GM20000 (cell line): ENCODE data around the gene TK1.
"Not testable (repeated sequence)": the region's sequence is repeated elsewhere in the genome, so short reads cannot be mapped to it uniquely, and the experiment has no call there.

ENCODE experiments used
- DNase-seq: peaks from one replicate; pipeline ENCODE4 v3.0.0; 2012; ENCODE audit warnings: low spot score
- TF ChIP-seq, protein P1 (sequence below): IDR thresholded peaks from 2 replicates; pipeline ENCODE4 v1.5.1; 2012; ENCODE audit warnings: mild to moderate bottlenecking, control low read depth; ENCODE audit errors: extremely low read depth, missing control alignments

Gene TK1

DNA sequence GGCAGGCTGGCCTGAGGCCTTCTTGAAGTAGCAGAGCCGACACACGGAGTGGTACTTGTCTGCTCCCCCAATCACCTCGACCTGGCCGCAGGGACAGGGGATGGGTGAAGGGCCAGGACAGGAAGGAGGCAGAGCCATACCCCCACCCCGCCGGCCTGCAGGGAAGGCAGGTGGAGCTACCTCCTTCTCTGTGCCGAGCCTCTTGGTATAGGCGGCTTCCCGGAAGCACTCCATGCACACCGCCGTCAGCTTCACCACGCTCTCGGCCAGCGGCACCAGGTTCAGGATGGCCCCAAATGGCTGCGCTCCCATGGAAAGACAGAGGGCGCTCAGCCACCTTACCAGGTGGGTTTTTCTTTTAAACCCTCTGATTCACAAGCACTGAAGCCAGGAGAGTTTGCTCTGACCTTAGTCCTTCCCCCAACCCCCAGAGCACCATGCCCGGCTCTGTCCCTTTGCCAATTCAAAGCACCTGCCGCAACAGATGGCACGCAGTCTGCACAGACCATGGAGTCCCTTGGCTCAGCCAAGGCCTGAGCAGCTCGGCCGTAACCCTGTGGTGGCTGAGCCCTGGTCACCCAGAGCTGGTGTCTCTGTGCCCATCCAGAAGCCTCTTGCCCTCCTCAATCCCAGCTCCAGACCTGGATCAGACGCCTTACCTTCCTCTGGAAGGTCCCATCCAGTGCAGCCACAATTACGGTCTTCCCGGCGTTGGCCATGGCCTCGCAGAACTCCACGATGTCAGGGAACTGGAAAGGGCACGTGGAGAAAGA, 11.8 kb downstream of the TK1 start:
- TF ChIP-seq, protein P1, sequence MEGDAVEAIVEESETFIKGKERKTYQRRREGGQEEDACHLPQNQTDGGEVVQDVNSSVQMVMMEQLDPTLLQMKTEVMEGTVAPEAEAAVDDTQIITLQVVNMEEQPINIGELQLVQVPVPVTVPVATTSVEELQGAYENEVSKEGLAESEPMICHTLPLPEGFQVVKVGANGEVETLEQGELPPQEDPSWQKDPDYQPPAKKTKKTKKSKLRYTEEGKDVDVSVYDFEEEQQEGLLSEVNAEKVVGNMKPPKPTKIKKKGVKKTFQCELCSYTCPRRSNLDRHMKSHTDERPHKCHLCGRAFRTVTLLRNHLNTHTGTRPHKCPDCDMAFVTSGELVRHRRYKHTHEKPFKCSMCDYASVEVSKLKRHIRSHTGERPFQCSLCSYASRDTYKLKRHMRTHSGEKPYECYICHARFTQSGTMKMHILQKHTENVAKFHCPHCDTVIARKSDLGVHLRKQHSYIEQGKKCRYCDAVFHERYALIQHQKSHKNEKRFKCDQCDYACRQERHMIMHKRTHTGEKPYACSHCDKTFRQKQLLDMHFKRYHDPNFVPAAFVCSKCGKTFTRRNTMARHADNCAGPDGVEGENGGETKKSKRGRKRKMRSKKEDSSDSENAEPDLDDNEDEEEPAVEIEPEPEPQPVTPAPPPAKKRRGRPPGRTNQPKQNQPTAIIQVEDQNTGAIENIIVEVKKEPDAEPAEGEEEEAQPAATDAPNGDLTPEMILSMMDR: peak; percentile 1
- no peak for DNase-seq

DNA sequence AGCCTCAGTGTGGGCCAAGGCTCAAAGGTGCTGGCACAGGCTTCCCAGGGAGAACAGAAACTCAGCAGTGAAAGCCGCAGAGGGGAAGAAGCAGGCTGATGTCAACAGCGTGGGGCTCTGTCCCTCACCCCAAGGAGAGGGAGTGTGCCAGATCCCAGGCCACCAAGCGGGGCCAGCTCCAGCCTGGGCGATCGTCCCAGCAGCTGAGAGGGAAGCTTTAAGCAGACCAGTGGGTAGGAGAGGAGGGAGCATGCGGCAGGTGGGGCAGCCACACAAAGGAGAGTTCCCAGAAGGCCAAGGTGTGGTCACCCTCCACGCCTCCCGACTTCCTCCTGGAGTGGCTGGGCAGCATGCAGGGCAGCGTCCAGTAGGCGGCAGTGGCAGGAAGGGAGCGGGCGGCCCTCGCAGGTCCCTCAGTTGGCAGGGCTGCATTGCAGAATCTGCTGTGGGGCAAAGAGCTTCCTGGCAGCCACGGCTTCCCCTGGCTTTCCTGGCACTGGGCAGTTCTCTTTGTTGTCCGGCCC, 12.4 kb downstream of the TK1 start:
- TF ChIP-seq, protein P1: no peak
- DNase-seq: no peak

DNA sequence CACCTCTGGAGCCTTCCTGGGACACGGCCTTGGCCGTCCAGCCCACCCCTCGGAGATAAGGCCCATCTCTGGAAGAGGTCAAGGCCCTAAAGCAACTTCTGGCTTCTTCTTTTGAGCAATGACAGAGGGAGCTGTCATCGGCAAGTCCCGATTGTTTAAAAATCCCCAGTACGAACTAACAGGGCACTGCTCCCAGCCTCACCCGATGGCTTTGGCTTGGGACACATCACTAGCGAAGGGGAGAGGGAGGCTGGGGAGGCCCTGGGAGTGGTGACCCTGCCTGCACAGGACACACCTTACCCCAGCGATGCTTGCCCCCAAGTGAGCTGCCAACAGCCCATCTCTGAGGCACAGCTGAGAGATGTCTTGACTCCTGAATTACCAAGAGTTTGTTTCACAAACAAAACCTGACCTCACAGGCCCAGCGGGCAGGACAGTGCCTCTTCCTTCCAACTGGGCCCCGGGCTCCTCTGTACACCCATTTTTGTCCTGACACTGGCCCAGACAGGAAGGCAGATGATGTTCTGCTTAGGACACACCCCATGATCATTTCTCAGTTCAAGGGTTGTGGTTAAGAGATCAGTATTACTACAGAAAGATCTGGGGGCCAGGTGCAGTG, 13.6 kb downstream of the TK1 start:
- TF ChIP-seq, protein P1: no peak
- DNase-seq: peak; percentile 78

DNA sequence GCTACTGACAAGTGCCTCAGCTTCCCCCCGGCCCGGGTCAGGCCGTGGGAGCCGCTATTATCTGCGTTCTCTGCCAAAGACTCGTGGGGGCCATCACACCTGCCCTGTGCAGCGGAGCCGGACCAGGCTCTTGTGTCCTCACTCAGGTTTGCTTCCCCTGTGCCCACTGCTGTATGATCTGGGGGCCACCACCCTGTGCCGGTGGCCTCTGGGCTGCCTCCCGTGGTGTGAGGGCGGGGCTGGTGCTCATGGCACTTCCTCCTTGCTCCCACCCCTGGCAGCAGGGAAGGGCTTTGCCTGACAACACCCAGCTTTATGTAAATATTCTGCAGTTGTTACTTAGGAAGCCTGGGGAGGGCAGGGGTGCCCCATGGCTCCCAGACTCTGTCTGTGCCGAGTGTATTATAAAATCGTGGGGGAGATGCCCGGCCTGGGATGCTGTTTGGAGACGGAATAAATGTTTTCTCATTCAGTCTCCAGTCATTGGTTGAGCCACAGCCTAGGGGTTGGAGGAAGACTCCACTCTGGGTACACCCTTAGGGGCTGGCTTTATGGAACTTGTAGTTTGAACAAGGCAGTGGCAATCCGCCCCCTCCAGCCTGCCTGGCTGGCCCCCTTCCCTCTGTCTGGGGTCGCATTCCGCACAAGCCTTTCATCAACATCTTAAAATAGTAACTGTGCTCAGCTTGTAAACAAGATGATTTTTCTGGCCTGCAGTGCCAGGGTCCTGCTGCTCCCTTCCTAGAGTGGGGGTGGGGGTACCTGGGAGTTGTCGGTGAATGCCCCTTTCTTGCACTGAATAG, 14.4 kb downstream of the TK1 start:
- TF ChIP-seq, protein P1: no peak
- no peak for DNase-seq

DNA sequence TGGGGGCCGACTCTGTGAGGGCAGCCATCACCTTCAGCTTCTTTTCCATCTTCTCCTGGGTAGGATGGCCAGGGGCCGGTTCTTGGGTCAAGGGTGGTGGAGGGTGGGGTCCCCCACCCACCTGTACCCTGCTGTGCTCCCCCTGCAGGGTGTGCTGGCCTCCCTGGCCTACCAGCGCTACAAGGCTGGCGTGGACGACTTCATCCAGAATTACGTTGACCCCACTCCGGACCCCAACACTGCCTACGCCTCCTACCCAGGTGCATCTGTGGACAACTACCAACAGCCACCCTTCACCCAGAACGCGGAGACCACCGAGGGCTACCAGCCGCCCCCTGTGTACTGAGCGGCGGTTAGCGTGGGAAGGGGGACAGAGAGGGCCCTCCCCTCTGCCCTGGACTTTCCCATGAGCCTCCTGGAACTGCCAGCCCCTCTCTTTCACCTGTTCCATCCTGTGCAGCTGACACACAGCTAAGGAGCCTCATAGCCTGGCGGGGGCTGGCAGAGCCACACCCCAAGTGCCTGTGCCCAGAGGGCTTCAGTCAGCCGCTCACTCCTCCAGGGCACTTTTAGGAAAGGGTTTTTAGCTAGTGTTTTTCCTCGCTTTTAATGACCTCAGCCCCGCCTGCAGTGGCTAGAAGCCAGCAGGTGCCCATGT, 15.1 kb downstream of the TK1 start:
- not testable (repeated sequence) for DNase-seq

DNA sequence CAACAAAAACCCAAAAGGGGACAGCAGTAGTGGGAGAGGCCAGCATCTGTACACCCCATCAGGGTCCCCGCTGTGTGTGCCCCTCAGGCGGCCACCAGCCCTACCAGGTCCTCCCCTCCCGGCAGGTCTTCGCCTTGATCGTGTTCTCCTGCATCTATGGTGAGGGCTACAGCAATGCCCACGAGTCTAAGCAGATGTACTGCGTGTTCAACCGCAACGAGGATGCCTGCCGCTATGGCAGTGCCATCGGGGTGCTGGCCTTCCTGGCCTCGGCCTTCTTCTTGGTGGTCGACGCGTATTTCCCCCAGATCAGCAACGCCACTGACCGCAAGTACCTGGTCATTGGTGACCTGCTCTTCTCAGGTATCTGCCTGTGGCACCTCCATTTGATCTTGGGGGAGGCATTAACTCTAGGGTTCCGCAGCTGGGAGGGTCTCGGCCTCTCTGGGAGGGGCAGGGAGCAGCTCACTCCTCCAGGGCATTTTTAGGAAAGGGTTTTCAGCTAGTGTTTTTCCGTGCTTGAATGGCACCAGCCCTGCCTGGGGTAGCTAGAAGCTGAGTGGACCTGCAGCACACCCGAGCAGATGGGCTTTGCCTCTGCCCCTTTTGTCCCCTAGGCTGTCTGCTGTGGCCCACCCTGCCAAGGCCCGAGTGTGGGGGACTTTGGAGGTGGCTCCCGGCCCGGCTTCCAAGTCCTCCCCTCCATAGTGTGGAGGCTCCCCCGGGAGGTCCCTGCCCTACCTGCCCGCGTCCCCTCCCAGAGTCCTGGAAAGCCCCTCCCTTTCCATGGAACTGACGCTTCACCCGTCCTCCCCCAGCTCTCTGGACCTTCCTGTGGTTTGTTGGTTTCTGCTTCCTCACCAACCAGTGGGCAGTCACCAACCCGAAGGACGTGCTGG, 15.9 kb downstream of the TK1 start:
- DNase-seq: no peak
- TF ChIP-seq, protein P1: no peak
